HG02884 (cell line): Measurements from ENCODE around the gene EIF2AK3.
A peak's percentile ranks its signal among the peaks of the same experiment; 100 is the strongest.
"Not testable (repeated sequence)": the region's sequence is repeated elsewhere in the genome, so short reads cannot be mapped to it uniquely, and the experiment has no call there.

Experiments used
- ATAC-seq: cut with Tn5 transposase; IDR thresholded peaks from one replicate; pipeline ENCODE4 v1.9.1; 2021; ENCODE audit warnings: mild to moderate bottlenecking, moderate library complexity; ENCODE audit not compliant: unreplicated experiment

The EIF2AK3 gene

GRCh38 chr2:88599527-88599926 is 27.7 kb downstream of the EIF2AK3 start:
- ATAC-seq = no peak

DNA sequence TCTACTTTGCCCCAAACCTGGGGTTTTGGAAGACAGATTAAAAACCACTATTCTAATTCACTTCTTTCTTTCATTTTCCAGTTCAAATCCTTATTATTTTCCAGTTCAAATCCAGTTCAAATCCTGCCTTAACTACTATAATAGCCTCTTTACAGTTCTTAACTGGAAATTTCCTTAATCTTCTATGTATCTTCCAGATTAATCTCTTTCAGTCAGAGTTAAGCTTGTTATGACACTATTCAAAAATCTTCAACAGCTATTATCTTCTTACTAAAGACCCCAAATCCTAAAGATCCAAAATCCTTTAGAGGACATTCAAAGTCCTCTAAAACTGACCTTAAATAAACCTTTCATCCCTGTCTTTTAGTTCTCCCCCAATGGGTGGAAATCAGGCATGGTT is 30.1 kb downstream of the EIF2AK3 start:
- no peak for ATAC-seq

DNA sequence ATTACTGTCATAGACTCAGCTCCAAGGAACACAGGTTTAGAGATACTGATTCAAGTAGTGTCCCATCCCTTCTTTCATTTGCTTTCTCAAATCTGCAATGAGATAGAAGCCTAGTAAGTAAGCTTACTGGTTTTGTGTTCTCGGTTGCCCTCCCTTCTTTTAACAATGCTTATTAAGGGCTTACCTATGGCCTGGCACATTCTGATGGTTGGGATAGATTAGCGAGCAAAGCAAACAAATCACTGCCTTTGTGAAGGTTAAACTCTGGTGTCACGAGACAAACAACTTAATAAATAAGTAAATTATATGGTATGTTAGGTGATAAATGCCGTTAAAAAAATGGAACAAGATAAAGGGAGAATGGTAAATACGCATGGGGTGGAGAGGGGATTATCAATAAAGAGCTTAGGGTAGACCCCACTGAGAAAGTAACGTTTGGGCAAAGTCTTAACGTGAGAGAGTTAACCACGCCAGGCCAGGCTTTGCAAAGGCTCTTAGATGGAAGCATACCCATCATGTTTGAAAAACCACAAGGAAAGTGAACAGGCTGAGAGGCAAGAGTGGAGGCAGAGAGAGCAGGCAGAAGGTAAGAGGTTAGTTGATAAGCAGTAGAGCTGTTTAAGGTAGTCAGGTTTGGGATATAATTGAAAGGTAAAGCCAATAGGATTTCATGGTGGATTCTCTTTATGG is 31.0 kb downstream of the EIF2AK3 start:
- no peak for ATAC-seq

GRCh38 chr2:88591698-88592097 is 35.6 kb downstream of the EIF2AK3 start:
- no peak for ATAC-seq

GRCh38 chr2:88590998-88591613 is 36.2 kb downstream of the EIF2AK3 start:
- no peak for ATAC-seq

GRCh38 chr2:88585969-88586368 is 41.3 kb downstream of the EIF2AK3 start:
- no peak for ATAC-seq

DNA sequence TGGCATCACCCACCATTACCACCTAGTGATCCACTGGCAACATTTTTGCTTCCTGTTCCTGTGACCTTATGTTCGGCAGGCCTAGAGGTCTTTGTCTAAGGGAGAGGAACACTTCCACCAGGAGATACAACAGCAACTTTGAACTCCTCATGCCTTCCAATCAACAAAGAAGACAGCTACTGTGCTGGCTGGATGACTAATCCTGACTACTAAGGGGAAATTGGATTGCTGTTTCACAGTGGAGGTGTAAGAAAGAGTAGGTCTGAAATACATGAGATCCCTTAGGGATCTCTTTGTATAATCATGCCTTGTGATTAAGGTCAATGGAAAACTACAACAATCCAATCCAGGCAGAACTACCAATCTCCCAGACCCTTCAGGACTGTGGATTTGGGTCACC is 45.2 kb downstream of the EIF2AK3 start:
- no peak for ATAC-seq

DNA sequence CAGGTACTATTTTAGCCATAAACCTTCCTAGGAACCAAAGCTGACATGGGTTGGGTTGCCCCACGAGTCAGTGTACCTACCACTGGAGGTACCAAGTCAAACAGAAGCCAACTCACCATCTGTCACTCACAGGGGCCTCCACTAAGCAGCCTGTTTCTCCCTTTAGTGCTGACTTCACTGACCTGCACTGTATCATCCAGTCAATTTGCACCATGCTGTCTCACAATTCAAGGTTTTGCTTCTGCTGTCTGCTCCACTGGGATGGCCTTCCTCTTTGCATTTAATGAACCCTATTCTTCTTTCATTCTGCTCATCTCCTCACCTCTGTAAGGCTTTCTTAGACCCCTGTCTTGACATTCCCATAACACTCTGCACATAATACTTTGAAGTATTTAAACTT is 47.2 kb downstream of the EIF2AK3 start:
- ATAC-seq = no peak

- no peak for ATAC-seq
These were observed 51.6 kb downstream of the EIF2AK3 start for GRCh38 chr2:88575630-88576029.

GRCh38 chr2:88575051-88575450 is 52.2 kb downstream of the EIF2AK3 start:
- ATAC-seq = no peak

DNA sequence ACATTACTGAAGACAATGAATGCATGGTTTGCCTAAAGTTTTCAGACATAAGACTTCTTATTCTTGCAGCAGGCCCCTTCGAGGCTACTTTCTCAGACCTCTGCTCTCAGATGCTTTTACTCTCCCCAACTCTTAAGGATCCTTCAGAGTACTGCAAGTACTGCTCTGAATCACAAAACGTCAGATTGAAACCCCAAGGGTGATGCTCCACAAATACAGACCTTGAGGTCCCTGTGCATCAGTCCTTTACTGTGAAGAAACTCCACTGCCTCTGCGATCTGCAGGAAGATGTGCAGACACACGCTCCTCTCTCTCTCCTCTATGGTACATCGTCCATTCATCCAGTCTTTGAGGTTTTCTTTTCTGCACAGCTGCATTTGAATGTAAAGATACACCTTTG is 52.8 kb downstream of the EIF2AK3 start:
- peak; percentile 99 for ATAC-seq

- no peak for ATAC-seq
These were observed 59.1 kb downstream of the EIF2AK3 start for GRCh38 chr2:88568179-88568578.

GRCh38 chr2:88564402-88564801 is 62.9 kb downstream of the EIF2AK3 start:
- ATAC-seq = no peak

DNA sequence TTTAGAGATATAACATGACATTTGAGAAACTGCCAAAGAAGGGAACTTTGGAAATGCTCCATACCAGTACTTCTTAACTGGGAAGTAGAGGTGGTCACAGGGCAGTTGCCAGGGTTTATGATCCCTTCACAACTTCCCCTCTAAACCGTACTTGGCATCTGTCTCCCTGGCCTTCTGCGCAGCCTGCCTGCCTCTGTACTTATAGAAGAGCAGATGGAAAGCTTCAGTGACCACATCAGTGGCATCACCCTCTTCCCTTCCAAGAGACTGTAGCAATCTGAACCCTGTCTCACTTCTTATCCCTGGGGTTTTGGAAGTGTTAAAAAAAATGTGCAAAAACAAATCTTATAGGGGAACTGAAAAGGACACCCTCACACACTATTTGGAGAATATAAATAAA is 64.1 kb downstream of the EIF2AK3 start:
- no peak for ATAC-seq

GRCh38 chr2:88561646-88562388 is 65.4 kb downstream of the EIF2AK3 start:
- ATAC-seq = peak; percentile 69

DNA sequence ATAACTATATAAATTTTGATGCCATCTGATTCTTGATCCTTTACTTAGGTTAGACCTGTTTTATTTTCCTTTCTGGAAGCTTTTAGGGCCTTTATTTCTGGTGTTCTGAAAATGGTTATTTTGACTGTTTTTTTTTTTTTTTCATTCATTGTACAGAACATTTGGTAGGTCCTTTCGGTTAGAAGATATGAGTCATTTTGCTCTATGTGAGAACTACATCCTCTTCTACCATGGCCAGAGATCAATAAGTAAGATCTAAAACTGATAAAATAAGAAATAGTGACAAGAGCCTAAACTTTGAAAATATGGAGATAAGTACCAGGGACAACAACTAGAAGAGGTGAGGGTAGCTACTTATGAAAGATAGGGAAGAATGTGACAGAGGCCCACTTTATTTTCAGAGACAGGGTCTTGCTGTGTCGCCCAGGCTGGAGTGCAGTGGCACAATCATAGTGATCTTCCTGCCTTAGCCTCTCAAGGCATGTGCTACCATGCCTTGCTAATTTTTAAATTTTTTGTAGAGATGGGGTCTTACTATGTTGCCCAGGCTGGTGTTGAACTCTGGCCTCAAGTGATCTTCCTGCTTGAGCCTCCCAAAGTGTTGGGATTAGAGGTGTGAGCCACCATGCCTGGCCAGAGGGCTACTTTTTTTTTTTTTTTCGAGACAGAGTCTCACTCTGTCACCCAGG is 66.5 kb downstream of the EIF2AK3 start:
- peak; percentile 44 for ATAC-seq

DNA sequence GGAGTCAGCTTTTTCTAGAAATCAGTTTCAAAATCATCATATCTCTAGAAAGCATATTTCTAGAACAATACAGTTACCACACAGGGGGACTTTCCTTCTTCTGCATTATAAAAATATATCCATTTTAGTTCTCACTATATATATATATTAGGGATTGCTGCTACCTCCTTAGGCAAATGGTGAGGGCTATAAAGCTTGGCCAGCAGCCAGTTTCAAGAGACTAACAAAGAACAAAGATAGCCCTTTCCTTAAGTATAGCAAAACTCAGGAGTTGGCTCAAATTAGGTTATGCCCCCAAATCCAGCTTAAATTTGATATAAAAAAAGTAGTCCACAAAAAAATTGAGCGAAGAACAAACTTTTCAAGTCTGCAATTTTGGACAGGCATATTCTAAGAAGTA is 70.0 kb downstream of the EIF2AK3 start:
- ATAC-seq = no peak

DNA sequence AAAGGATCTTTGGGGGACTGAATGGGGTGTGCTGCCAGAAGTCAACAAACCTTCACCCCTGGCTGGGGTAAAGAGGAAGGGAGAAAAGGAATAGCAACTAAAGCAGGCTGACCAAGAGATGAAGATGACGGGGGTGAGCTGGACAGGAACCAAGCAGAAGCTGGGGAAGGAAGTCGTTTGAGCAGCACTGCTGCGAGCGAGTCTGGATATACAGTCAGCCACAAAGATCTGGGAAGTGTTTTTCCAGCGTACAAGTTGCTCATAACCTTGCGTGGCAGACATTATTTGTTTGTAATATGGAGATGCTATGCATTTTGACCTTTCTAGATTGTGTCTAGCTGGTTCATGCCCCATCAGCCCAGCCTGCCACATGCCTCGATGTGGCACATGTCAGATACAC is 71.2 kb downstream of the EIF2AK3 start:
- ATAC-seq = no peak

DNA sequence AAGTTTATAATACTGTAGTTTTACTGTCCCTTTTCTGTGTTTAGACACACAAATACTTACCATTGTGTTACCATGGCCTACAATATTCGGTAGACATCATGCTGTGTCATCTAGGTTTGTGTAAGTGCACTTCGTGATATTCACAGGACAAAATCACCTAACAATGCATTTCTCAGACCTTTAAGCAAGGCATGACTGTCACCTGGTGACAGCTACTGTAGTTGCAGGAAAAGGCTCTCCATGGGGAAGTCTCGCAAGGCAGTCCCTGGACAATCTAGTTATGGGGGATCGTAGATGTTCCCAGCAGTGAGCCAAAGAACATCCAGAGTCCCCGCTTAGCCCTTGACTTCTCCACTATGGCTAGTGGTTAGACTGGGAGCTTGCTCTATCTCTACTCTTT is 73.1 kb downstream of the EIF2AK3 start:
- no peak for ATAC-seq

DNA sequence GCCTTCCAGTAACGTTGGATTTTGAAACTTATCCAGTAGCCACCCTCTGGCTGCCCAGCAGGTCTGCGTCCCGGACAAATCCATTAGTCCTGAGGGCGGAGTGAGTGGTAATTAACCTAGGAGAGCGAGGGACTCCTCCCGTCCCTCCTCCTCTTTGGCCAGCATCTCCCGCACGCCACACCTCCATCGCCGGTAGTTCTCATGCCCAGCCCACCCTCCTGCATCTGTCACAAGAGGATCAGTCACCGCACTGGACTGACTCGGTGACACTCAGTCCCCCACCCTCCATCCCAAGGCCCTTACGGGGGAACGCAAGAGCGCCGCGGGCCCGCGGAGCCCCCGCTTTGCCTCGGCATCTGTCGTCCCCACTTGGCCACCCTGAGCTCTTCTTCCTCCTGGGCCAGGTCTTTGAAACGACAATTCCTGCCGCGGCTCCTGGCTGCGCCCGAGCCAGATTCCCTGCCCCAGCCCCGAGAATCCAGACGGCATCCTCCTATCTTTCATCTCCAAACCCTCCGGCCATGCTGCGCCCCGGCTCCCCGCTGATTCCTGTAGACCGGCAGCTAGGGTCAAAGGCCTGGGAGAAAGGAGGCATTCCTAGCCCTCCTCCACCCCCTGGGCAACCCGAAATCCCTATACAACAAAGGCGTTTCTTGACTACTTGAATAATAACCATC is 77.5 kb downstream of the EIF2AK3 start:
- ATAC-seq = no peak

- not testable (repeated sequence) for ATAC-seq
These were observed 81.0 kb downstream of the EIF2AK3 start for GRCh38 chr2:88546291-88546690.
